HG02571 (cell line): ENCODE measurements around the gene PTGIS.

Experiments
- ATAC-seq: cut with Tn5 transposase; IDR thresholded peaks from one replicate; pipeline ENCODE4 v1.9.1; 2021; ENCODE audit warnings: mild to moderate bottlenecking, moderate library complexity; ENCODE audit not compliant: unreplicated experiment

The PTGIS gene

DNA sequence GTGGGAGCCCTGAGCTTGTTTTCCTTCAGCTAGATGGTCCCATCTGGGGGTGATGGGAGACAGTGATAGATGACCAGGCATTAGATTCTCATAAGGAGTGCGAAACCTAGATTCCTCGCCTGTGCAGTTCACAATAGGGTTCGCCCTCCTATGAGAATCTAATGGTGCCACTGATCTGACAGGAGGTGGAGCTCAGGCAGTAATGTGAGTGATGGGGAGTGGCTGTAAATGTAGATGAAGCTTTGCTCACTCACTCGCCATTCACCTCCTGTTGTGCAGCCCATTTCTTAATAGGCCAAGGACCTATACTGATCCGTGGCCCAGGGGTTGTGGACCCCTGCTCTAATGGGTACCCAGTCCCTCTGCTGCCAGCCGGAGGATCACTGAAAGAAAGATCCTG is 64.8 kb downstream of the PTGIS start:
- ATAC-seq: no peak

DNA sequence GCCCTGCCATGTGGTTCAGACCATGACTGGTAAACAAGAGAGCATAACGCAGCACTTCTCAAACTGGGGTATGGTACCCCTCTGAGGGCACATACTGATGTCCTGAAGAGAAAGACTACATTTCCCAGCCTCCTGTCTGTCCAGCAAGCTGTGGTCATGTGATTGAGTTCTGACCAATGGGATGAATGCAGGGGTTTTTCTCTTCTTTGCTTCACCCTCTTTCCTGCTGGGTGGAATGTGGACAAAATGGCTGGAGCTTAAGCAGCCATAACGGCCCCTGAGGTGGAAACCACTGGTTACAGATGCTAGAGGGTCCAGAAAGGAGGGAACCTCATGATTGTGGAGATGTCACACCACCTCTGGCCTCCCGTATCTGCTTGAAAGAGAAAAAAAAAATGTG is 66.0 kb downstream of the PTGIS start:
- ATAC-seq: no peak

DNA sequence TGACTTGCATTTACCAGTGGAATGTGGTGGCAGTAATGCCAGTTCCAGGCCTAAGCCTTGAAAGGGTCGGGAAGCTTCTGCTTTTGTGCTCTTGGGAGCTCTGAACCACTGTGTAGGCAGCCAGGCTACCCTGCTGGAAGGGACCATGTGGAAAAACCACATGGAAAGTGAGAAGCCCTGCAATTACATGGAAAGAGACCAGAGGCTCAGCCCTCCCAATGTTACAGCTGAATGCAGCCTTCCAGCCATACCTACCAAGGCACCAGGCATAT is 70.6 kb downstream of the PTGIS start:
- ATAC-seq: no peak

DNA sequence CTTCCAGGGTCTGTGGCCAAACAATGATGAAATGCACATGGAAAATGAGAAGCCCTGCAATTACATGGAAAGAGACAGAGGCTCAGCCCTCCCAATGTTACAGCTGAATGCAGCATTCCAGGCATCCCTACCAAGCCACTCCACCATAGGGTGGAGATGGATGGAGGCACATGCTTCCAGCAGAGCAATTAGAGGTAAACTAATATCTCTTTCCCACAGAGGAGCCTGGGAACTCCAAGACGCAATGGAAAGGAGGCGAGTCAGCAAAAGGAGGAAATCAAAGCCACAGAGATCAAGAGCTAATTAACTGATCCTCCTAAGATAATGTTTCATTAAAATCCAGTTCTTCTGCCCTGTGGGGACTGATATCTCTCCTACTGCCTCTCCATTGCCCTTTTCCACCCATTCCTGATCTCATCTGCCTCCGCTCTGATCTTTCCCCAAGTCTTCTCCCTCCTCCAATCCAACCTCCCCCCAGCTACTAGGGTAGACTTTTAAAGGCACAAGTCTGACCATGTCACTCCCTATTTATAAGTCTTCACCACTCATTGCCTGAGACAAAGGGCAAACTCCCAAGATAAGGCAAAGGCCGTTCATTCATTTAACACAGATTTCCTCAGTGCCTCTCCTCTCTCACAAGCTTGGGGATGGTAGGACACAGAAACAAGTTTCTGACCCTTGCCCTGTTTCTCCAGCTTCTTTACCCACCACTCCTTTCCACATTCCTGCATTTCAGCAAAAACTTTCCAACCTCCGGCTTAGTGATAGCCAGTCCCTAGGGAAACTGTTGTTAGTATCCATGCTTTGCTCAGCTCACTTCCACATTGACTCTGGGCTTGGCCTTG is 71.2 kb downstream of the PTGIS start:
- ATAC-seq: no peak

DNA sequence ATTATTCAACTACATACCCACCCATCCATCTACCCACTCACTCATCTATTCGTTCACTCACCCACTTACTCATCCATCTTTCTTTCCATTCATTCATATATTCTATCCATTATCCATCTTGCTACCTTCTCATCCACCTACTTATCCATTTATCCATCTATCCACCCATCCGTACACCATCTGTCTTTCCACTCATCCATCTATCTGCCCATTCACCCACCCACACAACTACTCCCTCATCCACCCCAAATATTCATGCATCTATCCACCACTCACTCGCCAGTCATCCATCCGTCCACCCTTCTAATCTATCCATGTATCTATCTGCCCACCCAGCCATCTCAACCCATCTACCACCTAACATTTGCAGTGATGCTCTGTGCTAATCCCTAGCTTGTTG is 71.9 kb downstream of the PTGIS start:
- no peak for ATAC-seq

DNA sequence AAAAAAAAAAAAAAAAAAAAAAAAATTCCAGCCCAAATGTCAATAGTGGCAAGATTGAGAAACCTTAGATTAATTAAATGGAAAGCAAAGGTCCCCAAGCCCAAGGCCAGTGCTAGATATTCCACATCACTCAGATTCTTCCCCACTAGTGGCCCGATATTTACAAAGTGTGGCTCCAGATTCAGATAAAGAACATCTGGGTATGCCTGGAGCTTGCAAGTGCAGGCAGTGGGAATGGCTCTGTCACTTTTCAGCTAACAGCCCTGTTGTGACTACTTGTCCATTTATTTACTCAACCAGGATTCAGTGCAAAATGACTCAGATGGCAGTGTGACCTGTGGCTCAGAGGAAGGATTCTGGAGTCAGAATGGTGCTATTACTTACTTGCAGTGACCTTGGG is 77.2 kb downstream of the PTGIS start:
- ATAC-seq: no peak

DNA sequence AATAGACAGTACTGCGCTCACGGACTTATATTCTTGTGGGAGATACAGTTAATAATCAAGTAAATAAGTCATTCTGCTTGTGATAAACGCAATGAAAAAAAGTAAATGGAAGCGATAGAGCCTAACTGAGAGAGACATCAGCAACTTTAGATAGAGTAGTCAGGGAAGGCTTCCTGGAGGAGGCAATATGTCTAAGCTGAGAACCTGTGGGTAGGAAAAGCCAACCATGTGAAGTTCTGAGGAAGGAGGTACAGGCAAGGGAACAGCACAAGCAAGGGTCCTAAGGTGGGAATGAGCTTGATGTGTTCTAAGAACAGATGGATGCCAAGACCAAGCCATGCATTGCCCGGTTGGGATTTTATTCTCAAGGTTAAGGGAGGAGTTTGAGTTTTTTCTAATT is 78.2 kb downstream of the PTGIS start:
- ATAC-seq: no peak

DNA sequence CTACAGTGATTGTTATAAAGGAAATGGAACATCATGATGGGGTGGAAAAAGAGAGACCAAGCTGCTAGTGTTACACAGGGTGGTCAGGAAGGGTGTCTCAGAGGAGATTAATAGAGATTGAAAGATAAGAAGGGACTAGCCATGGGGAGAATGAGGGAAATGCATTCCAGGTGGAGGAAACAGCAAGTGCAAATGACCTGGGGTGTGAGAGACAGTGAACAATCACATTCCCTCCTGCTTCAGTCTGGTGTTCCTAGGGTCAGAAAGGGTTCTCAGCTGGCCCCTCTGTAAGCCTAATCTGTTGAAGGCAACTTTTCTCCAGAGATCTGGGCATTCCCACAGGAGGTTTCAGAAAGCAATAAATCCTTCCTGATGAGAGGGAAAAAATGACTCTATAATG is 81.9 kb downstream of the PTGIS start:
- ATAC-seq: no peak

DNA sequence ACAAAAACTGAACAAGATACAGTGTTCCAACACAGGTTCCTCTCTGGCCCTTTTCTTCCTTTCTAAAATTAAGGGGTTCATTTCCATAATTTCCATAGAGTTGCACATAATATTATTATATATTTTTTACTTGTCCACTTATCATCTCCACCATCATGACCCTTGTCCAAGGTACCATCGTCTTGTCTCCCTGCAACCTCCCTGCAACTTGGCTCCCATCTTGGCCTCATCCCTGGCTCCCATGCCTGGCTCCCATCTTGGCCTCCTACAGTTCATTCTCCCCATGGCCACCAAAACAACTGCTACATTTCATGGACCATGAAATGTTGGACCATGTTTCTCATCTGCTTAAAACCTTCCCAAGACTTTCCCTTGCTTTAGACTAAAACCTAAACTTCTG is 82.4 kb downstream of the PTGIS start:
- no peak for ATAC-seq

DNA sequence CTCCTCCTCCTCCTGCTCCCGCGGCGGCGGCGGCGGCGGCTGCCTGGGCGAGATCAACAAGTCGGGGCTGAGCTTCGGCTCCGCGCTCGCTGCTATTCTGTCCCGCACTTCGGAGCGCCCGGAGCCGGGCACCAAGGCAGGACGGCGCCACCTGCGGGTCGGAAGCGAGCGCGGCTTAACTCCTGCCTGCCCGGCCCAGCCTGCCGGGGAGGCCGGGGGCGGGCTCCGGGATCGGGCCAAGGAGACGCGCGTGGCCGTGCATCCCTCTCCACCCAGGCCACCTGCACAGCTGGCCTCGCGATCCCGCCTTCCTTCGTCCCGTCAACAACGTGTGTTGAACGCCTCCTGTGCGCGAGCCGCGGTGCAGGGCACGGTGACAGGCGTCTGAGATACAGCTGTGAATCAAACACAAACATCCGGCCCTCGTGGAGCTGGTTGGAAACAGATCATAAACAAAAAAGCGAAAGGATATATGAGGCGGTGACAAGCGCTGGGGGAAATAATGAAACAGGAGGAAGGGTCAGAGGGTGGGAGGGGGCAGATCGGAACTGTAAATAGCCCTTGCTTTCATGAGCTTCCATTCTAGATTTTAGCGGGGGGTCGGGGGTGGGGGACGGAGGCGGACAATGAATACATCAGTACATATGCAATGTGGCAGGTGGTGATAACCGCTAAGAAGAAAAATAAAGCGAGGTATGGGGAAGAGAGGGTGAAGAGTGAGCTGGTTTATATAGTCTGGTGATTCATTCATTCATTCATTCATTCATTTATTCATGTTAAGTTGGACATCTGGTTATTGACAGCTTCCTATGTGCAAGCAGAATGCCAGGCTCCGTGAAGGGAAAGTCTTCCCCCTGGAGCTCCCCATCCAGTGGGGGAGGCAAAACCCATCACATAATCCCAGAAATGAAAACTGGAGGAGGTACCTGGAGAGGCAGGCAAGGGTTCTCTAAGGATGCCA is 83.5 kb downstream of the PTGIS start:
- no peak for ATAC-seq

DNA sequence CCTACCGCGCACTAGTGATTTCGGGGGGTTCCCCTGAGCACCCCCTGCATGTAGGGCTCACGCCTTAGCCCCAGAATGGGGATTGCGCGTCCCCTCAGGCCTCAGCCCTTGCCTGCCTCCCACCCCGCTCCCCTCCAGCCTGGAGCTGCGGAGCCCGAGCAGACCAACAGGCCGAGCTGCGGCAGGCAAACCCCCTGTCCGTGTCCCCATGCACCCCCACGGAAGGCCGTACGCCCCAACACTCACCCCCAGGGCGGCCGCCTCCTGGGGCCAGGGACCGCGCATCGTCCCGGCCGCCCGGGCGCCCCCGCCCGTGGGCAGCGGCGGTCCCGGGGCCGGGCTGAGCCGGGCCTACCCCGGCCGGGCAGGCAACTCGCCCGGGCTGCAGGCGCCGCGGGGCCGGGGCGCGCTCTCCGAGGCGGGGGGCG is 84.2 kb downstream of the PTGIS start:
- ATAC-seq: no peak

DNA sequence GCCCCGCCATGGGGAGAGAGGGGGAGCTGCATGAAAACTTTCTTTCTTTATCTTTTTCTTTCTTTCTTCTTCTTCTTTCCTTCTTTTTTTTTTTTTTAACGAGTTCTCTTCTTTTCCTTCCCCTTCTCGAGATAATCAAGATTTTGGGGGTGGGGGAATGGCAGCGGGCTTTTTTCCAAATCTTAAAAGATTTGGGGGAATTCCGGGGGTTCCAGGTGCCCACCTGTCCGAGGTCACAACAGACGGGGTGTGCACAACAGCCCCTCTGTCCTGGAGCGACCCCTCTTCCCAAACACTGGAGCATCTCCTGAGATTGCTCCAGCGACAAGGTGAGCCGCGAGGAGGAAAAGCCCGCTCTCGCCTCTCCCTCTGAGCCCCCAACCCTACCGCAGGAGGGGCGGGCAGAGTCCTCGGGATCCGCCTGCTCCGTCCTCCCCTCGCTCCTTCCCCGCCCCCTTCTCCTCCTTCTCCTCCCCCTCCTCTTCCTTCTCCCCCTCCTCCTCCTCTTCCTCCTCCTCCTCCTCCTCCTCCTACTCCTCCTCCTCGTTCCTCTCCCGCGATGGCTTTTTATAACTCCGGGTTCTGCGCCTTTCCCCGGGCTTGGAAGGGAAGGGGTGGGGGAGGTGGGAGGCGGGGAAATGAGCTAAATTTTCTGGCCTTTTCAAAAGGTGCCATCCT is 84.8 kb downstream of the PTGIS start:
- no peak for ATAC-seq

DNA sequence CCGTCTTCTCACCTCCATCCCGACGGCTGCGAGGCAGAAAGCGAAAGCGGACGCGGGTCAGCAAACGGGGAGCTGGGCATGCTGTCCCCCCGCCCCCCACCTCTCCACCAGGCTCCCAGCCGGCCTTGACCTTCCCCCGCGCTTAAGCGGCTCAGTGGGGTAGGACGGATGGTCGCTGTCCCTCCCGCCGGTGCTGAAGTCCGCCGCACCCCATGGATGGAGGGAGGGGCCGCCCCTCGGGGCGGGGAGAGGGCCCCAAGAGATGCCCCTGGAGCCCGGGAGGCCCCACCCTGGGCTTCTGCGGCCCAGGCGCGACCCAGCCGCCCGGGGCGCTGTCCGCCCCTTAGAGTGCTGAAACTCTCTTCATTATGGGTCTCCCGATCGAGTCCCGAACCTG is 85.3 kb downstream of the PTGIS start, which contains the start of gene KCNB1:
Gene KCNB1, minus strand, starts transcription at position 48 of the 397 bp plus-strand sequence. CDS start 188 bp downstream, outside the sequence.
- no peak for ATAC-seq

DNA sequence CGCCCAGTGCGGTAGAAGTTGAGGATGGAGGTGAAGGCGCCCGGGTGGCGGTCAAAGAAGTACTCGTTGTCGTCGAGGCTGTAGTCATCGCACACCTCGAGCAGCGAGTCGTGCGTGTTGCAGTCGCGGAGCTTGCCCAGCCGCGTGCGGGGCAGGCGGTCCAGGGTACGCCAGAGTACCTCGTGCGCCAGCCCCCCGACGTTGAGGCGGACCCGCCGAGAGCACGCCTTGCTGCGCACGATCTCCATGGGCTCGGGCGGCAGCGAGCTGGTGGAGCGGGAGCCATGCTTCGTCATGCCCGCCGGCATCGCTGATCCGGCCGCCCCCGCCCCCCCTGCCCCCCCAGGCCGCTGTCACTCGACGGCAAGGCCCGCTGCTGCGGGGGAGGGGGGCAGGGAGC is 85.8 kb downstream of the PTGIS start:
- no peak for ATAC-seq

DNA sequence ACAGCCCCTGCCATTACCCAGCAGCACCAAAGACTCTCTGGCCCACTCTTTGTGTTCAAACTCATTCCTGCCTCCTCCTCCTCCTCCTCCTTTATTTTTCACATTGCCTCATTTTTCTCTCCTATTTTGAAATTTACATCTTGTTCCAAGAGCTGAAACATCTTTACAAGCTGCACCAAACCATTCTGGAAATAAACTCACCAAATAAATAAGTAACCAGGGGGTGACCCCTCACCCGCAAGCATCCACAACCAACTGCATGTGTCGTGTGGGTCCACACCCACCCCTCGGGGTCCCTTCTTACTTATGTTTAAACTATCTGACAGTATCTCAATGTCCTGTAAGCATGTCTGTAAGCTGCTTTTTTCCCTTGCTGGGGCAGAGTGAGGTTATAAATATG is 86.8 kb downstream of the PTGIS start:
- ATAC-seq: no peak

DNA sequence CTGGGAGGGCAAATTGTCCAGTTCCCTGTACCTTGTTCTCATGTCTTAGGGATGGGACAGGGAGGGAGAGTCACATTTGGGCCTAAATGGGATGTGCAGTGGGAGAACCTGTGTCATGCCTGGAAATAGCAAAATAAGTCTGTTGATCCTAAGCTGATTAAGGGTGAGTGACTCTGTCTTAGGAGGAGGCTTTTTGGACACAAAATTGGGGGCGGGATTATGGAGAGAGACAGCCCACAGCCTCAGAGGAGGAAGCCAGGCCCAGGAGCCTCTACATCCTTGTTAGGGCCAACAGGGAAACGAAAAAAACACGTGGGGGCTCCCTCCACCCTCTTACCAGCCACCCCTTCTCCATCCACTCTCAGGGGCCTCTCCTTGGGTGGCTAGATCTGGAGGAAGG is 87.7 kb downstream of the PTGIS start:
- no peak for ATAC-seq

DNA sequence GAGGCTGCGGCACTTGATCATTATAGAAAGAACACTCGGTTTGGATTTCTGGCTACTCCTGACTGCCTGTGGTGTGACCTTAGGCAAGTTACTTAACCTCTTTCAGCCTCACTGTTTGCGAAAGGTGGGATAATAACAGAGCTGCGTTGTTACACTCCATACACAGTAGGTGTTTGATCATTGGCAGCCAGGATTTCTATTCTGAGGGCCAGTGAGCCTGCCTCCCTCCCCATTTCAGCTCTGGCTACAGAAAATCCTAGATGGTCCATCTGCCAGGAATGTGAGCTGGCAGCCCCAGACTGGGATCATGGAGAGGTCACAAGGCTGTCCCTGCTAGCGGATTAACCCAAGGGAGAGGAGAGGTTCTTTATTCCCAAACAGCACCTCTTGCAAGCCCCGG is 88.2 kb downstream of the PTGIS start:
- no peak for ATAC-seq

DNA sequence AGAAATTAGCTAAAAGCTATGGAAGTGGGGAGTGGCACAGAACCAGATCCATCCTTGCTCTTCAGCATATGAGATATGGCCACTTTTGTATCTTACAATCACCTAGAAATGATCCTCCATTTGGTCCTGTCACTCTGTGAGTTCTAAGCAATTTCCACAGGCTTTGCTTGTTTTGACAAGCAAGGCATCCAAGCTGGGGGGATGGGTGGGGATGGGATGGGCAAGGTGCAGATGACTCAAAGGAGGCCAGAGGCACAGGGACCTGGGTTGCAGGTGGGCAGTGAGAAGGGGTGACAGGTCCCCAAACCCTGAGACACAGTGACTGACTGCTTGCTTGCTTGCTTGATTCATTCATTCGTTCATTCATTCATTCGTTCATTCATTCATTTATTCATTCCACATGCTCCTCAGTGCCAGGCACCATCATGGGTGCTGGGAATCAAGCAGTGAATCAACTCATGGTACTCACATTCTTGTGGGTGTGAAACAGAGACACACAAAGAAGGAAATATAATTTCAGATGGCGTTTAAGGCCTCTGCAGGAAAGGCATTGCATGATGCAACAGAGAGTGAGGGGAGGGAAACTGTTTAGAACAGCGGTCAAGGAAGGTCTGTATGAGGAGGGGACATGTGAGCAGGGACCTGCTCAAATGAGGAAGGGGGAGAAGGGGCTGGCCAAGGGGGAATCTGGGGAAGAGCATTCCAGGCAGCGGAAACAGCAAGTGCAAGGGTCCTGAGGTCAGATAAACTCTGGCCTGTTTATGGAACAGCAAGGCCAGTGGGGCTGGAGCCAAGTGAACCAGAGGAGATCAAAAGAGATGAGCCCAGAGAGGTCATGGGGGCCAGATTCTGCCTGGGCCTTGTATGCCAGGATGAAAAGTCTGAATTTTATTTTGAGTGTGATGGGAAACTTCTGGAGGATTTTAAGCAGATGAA is 88.9 kb downstream of the PTGIS start:
- no peak for ATAC-seq

DNA sequence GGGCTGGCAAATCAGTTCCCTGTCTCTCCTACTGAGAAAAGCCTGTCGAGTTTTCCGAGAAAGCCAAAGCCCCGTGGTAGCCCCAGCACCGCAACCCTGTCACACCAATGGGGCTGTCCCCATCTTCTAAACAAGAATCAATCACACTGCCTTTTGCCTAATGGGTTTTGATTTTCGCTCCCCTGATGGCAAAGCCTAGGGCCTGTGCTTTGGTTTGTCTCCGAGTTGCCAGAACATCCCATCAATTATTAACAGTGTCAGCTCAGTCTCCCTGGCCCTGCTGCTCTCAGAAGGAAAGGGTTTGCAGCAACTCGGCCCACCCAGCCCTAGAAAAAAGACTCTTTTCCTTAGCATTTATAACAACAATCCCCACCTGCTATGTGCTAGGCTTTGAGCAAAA is 89.7 kb downstream of the PTGIS start:
- no peak for ATAC-seq

DNA sequence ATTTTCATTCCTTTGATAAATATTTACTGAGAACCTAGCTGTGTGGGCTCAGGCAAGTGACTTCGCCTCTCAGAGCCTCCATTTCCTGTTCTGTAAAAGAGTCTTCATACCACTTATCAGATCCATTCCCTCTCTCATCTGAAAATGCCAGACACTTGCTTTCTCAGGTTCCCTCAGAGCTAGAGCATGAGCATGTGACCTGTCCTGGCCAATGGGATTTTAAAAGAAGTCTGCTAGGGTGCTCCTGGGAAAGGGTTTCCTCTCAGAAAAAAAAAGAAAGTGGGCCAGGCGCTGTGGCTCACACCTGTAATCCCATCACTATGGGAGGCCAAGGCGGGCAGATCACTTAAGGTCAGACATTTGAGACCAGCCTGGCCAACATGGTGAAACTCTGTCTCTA is 90.7 kb downstream of the PTGIS start:
- ATAC-seq: no peak

DNA sequence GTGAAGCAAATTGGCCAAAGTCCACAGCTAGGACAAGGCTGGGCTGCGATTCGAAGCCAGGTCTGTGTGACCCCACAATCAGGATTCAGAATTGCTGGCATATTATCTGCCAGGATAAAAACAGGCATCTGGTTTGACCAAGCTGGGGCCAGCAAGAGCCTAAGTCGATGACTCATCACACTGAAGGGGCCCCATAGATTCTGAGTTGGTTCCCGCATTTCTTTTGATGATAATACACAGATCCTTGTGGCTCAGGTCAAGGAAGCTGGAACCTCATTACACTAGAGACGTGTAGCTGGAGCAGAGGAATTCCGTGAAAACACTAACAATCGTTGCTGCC is 92.0 kb downstream of the PTGIS start:
- no peak for ATAC-seq
